Coronary artery (tissue), 2 donors: ENCODE measurements around the gene TDP1.

ENCODE experiments used
- DNase-seq: peaks from one replicate; pipeline ENCODE4 v3.0.0-alpha.2; 2017; ENCODE audit warnings: low spot score
- H3K27ac ChIP-seq, 2 donors: fragments of 200-600 bp; sonication (generic); one replicate each; pipeline ENCODE4 v1.5.1; 2016 to 2019
- H3K4me3 ChIP-seq: fragments of 200-600 bp; sonication (generic); 2 replicates; pipeline ENCODE4 v1.5.1; 2016; ENCODE audit warnings: mild to moderate bottlenecking, moderate library complexity
- TF ChIP-seq, protein P1 (sequence below): fragments of 200-600 bp; sonication (generic); IDR thresholded peaks from one replicate; pipeline ENCODE4 v1.5.1; 2019; ENCODE audit warnings: antibody characterized with exemption

TDP1 gene

DNA sequence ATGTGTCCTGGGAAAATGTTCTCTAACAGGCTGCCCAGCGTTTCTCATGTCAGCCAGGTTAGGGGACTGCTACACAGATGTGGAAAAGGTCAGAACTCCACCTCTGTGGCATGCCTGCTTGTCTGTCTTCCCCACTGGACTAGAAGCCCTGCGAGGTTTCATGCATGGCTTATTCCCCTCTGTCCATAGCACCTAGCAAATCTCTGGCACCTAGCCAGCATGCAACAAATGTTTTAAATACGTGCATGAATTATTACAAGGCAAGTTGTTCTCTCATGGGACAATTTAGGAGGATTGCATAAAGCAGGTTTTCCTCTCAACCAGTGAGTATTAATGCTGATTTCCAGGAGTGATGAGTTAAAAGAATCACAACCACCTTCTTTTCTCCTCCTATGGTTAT is 84.7 kb downstream of the TDP1 start:
- no peak for DNase-seq

DNA sequence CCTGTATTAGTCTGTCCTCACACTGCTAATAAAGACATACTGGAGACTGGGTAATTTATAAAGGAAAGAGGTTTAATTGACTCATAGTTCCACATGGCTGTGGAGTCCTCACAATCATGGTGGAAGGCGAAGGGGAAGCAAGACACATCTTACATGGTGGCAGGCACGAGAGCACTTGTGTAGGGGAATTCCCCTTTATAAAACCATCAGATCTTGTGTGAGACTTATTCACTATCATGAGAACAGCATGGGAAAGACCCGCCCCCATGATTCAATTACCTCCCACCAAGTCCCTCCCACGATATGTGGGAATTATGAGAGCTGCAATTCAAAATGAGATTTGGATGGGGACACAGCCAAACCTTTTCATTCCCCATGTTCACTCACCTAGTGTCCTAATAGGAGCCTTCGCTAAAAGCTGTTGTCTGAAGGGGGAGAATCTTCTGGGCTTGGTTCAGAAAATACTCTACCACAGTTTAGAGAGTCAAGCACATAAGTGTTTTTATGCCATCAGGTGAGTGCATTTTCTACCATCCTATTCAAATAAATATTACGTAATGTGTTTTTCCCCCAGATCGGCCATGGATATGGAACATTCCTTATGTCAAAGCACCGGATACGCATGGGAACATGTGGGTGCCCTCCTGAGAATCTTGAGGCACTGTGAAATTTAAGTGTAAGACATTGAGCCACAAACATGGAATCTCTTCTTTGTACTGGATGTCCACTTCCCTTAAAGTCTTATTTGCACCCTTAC is 86.9 kb downstream of the TDP1 start:
- DNase-seq = no peak
- no peak overlapping the region for H3K27ac ChIP-seq
- TF ChIP-seq, protein P1, sequence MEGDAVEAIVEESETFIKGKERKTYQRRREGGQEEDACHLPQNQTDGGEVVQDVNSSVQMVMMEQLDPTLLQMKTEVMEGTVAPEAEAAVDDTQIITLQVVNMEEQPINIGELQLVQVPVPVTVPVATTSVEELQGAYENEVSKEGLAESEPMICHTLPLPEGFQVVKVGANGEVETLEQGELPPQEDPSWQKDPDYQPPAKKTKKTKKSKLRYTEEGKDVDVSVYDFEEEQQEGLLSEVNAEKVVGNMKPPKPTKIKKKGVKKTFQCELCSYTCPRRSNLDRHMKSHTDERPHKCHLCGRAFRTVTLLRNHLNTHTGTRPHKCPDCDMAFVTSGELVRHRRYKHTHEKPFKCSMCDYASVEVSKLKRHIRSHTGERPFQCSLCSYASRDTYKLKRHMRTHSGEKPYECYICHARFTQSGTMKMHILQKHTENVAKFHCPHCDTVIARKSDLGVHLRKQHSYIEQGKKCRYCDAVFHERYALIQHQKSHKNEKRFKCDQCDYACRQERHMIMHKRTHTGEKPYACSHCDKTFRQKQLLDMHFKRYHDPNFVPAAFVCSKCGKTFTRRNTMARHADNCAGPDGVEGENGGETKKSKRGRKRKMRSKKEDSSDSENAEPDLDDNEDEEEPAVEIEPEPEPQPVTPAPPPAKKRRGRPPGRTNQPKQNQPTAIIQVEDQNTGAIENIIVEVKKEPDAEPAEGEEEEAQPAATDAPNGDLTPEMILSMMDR = no peak

More for the DNA sequence above, 84.7 kb downstream of the TDP1 start:
- Histone ChIP-seq H3K27ac (no peak overlapping the region), H3K4me3 (no peak overlapping the region)
- TF ChIP-seq, protein P1 = no peak

DNA sequence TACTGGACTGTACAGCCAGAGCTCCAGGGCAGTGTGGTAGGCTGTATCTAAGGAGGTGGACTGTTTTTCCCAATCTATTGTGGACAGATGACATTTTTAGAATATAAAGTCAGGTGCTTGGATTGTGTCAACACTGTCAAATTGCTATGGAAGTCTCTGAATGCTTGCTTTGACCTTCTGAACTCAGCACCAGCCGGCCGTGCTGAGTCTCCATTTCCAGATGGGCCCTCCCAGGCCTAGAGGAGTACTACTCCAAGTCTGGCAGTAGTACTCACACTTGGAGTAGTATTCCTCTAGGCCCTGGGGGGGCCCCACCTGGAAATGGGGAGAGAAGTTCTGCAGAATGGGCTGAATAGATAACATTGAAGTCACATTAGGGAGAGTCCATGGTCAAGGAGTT is 89.9 kb downstream of the TDP1 start:
- Histone ChIP-seq H3K4me3 (no peak overlapping the region), H3K27ac (no peak overlapping the region)
- TF ChIP-seq, protein P1 = no peak
- DNase-seq = no peak

More for the DNA sequence above, 86.9 kb downstream of the TDP1 start:
- no peak overlapping the region for H3K4me3 ChIP-seq

DNA sequence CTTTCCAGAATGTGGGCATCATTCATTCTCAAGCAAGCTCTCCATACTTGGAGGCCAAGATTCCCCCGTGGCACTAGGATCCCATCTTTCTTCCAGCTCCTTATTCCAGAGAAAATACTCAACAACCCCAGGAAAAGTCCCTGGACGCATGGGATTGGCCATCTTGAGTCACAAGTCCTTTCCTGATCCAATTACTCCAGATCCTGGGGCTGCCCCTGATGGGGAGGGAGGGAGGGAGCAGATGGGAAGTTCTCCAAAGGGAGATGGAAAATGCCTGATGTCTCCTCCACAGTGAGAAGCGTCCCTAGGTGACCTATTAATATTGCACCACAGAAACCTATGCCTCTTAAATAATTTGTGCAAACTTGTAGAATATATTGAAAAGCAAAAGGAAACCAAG is 93.7 kb downstream of the TDP1 start:
- TF ChIP-seq, protein P1 = no peak
- no peak for DNase-seq
- Histone ChIP-seq H3K27ac (no peak overlapping the region), H3K4me3 (no peak overlapping the region)

DNA sequence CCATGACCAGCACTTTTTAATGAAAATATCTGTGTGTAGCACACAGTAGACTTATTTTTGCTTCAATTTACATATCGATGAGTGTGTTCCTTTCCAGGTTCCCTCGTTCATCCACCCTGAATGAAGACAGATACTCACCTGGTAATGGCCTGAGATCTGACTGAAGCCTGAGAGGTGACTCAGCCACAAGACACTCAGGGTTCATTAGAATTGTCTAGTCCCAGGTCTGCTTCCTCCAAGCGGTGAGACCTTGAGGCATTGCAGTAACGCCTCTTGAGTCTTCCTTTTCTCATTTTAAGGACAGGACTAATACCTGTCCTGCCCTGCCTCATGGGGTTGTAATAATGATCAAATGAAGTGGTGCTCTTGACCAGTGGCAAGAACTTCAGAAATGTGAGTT is 94.5 kb downstream of the TDP1 start:
- no peak for DNase-seq
- H3K27ac ChIP-seq = no peak overlapping the region

DNA sequence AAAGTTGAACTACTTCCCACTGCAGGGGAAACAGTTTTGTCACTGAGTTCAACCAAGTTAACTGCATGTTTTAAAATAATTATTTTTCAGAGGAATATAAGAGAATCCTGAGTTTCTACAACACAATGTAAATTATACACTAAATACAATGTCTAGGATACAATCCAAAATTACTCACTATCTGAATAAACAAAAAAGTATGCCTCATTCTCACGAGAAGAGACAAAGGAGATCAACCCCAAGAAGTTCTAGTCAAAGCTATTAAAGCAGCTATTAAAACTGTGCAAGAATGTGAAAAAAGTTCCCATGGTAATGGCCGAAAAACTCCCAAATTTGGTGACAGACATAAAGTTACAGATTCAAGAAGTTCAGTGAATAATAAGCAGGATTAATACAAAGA is 97.3 kb downstream of the TDP1 start:
- no peak for DNase-seq
- TF ChIP-seq, protein P1 = no peak
- H3K4me3 ChIP-seq = no peak overlapping the region
- H3K27ac ChIP-seq = no peak overlapping the region

More for the DNA sequence above, 94.5 kb downstream of the TDP1 start:
- no peak overlapping the region for H3K4me3 ChIP-seq
- TF ChIP-seq, protein P1 = no peak

DNA sequence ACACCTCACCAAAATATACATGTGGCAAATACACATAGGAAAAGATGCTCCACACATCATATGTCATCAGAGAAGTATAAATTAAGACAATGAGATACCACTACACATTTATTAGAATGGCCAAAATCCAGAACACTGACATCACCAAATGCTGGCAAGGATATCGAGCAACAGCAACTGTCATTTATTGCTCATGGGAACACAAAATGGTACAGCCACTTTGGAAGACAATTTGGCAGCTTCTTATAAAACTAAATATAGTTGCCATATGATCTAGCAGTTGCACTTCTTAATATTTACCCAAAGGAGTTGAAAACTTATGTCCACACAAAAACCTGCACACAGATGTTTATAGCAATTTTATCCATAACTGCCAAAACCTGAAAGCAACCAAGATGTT is 99.1 kb downstream of the TDP1 start:
- DNase-seq = no peak
- Histone ChIP-seq H3K4me3 (no peak overlapping the region), H3K27ac (no peak overlapping the region)
- TF ChIP-seq, protein P1 = no peak
